BLaER1 (cell line): ENCODE results near the gene OGFR.

Experiments used
- H3K27ac ChIP-seq: shearing (Covaris generic); formaldehyde crosslinking; 2 replicates; pipeline ENCODE4 v1.8.1; 2022
- H3K27me3 ChIP-seq: shearing (Covaris generic); formaldehyde crosslinking; 2 replicates; pipeline ENCODE4 v1.8.1; 2022
- H3K36me3 ChIP-seq: shearing (Covaris generic); formaldehyde crosslinking; 2 replicates; pipeline ENCODE4 v1.8.1; 2022
- H3K4me1 ChIP-seq: shearing (Covaris generic); formaldehyde crosslinking; 2 replicates; pipeline ENCODE4 v1.8.1; 2022
- H3K4me2 ChIP-seq: shearing (Covaris generic); formaldehyde crosslinking; 2 replicates; pipeline ENCODE4 v1.8.1; 2022
- H3K4me3 ChIP-seq: shearing (Covaris generic); formaldehyde crosslinking; 2 replicates; pipeline ENCODE4 v1.8.1; 2022
- H3K9ac ChIP-seq: shearing (Covaris generic); formaldehyde crosslinking; 2 replicates; pipeline ENCODE4 v1.8.1; 2022
- H3K9me3 ChIP-seq: shearing (Covaris generic); formaldehyde crosslinking; 2 replicates; pipeline ENCODE4 v1.8.1; 2022
- H4K20me1 ChIP-seq: shearing (Covaris generic); formaldehyde crosslinking; 2 replicates; pipeline ENCODE4 v1.8.1; 2022
- Cebpa-rat ChIP-seq: shearing (Covaris generic); IDR thresholded peaks from 2 replicates; pipeline ENCODE4 v1.8.1; 2022

OGFR gene

GRCh38 chr20:62768551-62769287, 35.9 kb upstream of the OGFR start:
- Histone ChIP-seq H3K4me2 (peak overlapping the region; percentile 56), H3K27ac (no peak overlapping the region), H3K4me1 (peaks cover 94% of the 10 kb centered on the region), H3K9me3 (no peaks in the 10 kb centered on the region), H3K4me3 (no peak overlapping the region), H4K20me1 (no peaks in the 10 kb centered on the region), H3K27me3 (no peaks in the 10 kb centered on the region), H3K9ac (no peak overlapping the region), H3K36me3 (no peaks in the 10 kb centered on the region)
- TF ChIP-seq Cebpa-rat = no peak

GRCh38 chr20:62769346-62770071, 35.1 kb upstream of the OGFR start:
- Histone ChIP-seq H3K27ac (no peak overlapping the region), H3K9ac (no peak overlapping the region), H3K27me3 (no peaks in the 10 kb centered on the region), H4K20me1 (no peaks in the 10 kb centered on the region), H3K4me2 (peak overlapping the region; percentile 14; the same call in 1 of the 2 replicates), H3K4me3 (no peak overlapping the region), H3K4me1 (peaks cover 99% of the 10 kb centered on the region), H3K36me3 (no peaks in the 10 kb centered on the region), H3K9me3 (no peaks in the 10 kb centered on the region)
- no peak for TF ChIP-seq Cebpa-rat

GRCh38 chr20:62770111-62770910, 34.3 kb upstream of the OGFR start:
- Histone ChIP-seq H3K4me1 (peaks cover 99% of the 10 kb centered on the region), H3K4me3 (no peak overlapping the region), H4K20me1 (no peaks in the 10 kb centered on the region), H3K27ac (no peak overlapping the region), H3K9ac (no peak overlapping the region), H3K9me3 (no peaks in the 10 kb centered on the region), H3K27me3 (no peaks in the 10 kb centered on the region), H3K36me3 (no peaks in the 10 kb centered on the region), H3K4me2 (peak overlapping the region; percentile 80)
- no peak for TF ChIP-seq Cebpa-rat

GRCh38 chr20:62770916-62771315, 33.7 kb upstream of the OGFR start:
- TF ChIP-seq Cebpa-rat = no peak
- Histone ChIP-seq H3K4me3 (no peak overlapping the region), H3K36me3 (no peaks in the 10 kb centered on the region), H3K27me3 (no peaks in the 10 kb centered on the region), H3K27ac (no peak overlapping the region), H3K9me3 (no peaks in the 10 kb centered on the region), H3K4me2 (peak overlapping the region; percentile 80), H3K9ac (peak overlapping the region; percentile 27; the same call in 1 of the 2 replicates), H4K20me1 (no peaks in the 10 kb centered on the region), H3K4me1 (peaks cover 99% of the 10 kb centered on the region)

DNA sequence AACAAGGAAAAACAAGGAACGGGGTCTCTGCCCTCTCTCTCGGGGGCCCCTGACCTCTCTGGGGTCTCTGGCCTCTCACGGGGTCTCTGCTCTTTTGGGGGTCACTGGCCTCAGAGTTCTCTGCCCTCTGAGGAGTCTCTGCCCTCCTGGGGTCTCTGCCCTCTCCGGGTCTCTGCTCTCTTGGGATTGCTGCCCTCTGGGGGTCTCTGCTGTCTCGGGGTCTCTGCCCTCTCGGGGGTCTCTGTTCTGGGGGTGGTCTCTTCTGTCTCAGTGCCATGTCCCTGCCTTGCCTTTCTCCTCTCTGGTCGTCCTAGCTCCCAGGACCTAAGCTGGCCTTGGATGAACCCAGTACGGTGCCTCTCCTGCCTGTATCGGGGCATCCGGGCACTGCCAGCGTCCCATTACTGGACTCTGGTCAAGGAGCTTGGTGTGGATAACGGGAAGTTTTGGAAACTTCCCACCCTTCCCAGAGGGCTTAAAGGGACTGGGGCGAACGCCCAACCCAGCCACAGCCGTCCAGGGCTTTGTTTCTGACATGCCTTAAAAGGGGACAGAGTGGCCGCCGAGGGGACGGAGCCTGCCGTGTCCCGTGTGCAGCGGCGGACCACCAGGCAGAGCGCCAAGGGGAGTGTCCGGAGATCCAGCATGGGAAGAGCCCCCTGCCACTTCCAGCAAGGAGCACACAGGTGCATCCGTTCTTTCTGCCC, 33.1 kb upstream of the OGFR start:
- Histone ChIP-seq H3K4me3 (no peak overlapping the region), H4K20me1 (no peaks in the 10 kb centered on the region), H3K9ac (peak overlapping the region; percentile 27; the same call in 1 of the 2 replicates), H3K27me3 (no peaks in the 10 kb centered on the region), H3K4me1 (peaks cover 100% of the 10 kb centered on the region), H3K27ac (no peak overlapping the region), H3K36me3 (no peaks in the 10 kb centered on the region), H3K4me2 (peak overlapping the region; percentile 80), H3K9me3 (no peaks in the 10 kb centered on the region)
- no peak for TF ChIP-seq Cebpa-rat

GRCh38 chr20:62772103-62772611, 32.5 kb upstream of the OGFR start:
- H3K27me3 ChIP-seq = no peaks in the 10 kb centered on the region
- H3K4me3 ChIP-seq = no peak overlapping the region
- peaks cover 98% of the 10 kb centered on the region for H3K4me1 ChIP-seq
- peak overlapping the region; percentile 80 for H3K4me2 ChIP-seq
- H3K27ac ChIP-seq = 0 out of 2 replicates have a peak overlapping the region, but pooled peaks have one; percentile 13
- H3K9ac ChIP-seq = 0 out of 2 replicates have a peak overlapping the region, but pooled peaks have one; percentile 10
- H3K36me3 ChIP-seq = no peaks in the 10 kb centered on the region
- no peak for TF ChIP-seq Cebpa-rat
- H3K9me3 ChIP-seq = no peaks in the 10 kb centered on the region
- no peaks in the 10 kb centered on the region for H4K20me1 ChIP-seq

DNA sequence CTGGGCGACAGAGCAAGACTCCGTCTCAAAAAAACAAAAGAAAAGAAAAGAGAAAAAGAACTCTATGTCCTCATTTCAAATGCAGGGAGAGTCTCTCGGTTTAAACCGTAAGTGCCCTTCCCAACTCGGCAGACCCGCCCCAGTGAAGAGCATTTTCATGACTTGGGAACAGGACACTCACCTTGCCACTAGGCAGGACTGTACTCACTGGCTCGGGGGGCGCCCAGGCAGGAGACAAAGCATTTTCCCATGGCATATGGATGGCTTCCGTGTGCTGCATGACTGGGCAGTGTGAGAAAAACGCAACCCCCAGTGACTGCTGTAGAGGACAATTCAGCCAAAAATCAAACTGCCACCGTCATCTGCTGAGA, 32.0 kb upstream of the OGFR start:
- no peaks in the 10 kb centered on the region for H3K27me3 ChIP-seq
- H4K20me1 ChIP-seq = no peaks in the 10 kb centered on the region
- 0 out of 2 replicates have a peak overlapping the region, but pooled peaks have one; percentile 10 for H3K9ac ChIP-seq
- peak overlapping the region; percentile 80 for H3K4me2 ChIP-seq
- H3K9me3 ChIP-seq = no peaks in the 10 kb centered on the region
- H3K4me1 ChIP-seq = peaks cover 98% of the 10 kb centered on the region
- no peaks in the 10 kb centered on the region for H3K36me3 ChIP-seq
- H3K4me3 ChIP-seq = no peak overlapping the region
- no peak for TF ChIP-seq Cebpa-rat
- H3K27ac ChIP-seq = 0 out of 2 replicates have a peak overlapping the region, but pooled peaks have one; percentile 13

- Histone ChIP-seq H3K36me3 (no peaks in the 10 kb centered on the region), H3K4me2 (peak overlapping the region; percentile 80), H3K9ac (0 out of 2 replicates have a peak overlapping the region, but pooled peaks have one; percentile 10), H4K20me1 (no peaks in the 10 kb centered on the region), H3K9me3 (no peaks in the 10 kb centered on the region), H3K27me3 (no peaks in the 10 kb centered on the region), H3K4me1 (peaks cover 98% of the 10 kb centered on the region), H3K4me3 (no peak overlapping the region), H3K27ac (no peak overlapping the region)
- 0 out of 2 replicates have a peak, but pooled peaks have one; percentile 27 for TF ChIP-seq Cebpa-rat
Measured at GRCh38 chr20:62772990-62773844, 31.4 kb upstream of the OGFR start.
